GM18873 (cell line): ENCODE results near the gene PRRX2.
A peak's percentile ranks its signal among the peaks of the same experiment; 100 is the strongest.
"Not testable (repeated sequence)": the region's sequence is repeated elsewhere in the genome, so short reads cannot be mapped to it uniquely, and the experiment has no call there.

Experiments used
- ATAC-seq: cut with Tn5 transposase; IDR thresholded peaks from one replicate; pipeline ENCODE4 v1.9.1; 2021; ENCODE audit warnings: mild to moderate bottlenecking, moderate library complexity, moderate number of reproducible peaks; ENCODE audit not compliant: unreplicated experiment, low FRiP score

Gene PRRX2

GRCh38 chr9:129635099-129636065 lies 30.1 kb upstream of the PRRX2 start:
- no peak for ATAC-seq

DNA sequence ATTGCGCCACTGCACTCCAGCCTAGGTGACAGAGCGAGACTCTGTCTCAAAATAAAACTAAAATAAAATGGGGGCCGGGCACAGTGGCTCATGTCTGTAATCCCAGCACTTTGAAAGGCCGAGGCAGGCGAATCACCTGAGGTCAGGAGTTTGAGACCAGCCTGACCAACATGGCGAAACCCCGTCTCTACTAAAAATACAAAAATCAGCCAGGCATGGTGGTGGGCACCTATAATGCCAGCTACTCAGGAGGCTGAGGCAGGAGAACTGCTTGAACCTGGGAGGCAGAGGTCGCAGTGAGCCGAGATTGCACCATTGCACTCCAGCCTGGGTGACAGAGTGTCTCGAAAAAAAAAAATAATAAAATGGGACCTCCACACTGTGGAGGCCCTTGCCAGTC lies 29.1 kb upstream of the PRRX2 start:
- ATAC-seq = not testable (repeated sequence)

GRCh38 chr9:129637102-129637501 lies 28.3 kb upstream of the PRRX2 start:
- no peak for ATAC-seq

GRCh38 chr9:129637673-129638439 lies 27.6 kb upstream of the PRRX2 start:
- ATAC-seq = no peak

DNA sequence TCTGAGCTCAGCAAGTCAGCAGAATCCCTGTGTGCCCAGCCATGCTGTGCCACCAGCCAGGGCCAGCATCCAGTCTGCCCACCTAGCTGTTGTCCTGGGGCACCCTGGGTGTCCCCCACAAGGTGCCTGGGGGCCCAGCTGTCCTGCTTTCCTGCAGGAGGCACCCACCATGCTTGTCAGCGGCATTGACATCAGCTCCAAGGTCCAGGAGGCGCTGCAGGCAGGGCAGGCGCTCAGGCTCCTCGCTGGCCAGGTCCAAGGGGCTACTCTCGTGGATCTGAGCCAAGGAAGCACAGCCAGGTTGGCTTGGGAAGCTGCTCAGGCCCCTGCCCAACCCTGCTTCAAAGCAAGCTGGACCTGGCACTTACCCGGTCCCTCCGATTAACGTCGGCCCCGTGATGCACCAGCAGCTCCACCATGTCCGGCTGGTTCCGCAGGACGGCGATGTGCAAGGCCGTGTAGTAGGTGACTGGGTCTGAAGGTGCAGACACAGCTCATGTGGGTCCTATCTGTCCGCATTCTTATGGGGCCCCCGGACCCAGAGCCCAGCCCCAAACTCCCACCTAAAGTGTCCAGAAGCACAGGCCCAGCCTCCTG lies 26.3 kb upstream of the PRRX2 start:
- no peak for ATAC-seq

DNA sequence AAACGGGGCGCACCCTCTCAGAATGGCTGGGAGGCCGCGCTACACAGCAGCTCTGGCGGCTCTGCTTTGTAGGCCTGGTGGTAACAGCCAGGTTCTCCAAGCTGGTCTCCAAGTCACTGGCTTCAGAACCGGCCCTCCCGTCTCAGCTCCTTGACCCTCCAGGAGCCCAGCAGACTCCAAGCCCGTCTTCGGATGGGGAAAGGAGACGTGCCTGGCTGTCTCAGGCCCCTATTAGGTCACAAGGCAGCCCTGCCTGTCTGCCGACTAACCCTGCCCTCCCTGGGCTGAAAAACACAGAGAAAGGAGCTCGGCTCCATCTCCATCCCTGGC lies 25.7 kb upstream of the PRRX2 start:
- no peak for ATAC-seq

DNA sequence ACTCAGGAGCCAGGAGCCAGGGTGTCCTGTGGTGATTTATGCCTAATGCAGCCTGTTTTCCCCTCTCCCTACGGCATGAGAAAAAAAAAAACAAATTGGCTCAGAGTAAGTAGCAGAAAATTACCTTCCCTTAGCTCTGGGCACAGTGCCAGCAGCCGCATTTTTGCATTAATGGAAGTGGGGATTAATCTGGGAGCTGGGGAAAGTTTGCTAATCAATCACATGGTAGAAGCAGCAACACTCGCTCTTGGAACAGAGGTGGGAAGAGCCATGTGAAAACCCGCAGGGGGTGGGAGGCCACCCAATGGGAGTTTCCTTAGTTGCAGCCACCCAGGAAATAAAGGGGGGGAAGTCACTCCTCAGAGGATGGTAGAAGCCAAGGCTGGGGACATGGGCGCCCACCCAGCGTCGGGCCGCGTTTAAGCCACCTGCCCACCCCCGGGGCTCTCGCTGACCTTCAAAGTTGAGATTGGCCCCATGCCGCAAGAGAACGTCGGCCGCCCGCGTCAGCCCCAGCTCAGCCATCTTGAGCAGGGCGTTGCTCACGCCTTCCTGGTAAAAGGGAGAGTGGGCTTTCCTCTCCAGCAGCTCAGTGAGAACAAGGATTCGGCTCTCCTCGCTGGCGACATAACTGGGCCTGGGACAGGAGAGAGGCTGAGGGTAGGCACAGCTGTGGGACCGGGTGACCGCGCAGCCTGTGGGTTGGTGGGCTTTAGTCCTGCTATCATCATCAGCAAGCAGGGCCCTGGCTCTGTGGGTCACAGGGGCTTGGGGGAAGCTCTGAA lies 25.2 kb upstream of the PRRX2 start:
- ATAC-seq = no peak

DNA sequence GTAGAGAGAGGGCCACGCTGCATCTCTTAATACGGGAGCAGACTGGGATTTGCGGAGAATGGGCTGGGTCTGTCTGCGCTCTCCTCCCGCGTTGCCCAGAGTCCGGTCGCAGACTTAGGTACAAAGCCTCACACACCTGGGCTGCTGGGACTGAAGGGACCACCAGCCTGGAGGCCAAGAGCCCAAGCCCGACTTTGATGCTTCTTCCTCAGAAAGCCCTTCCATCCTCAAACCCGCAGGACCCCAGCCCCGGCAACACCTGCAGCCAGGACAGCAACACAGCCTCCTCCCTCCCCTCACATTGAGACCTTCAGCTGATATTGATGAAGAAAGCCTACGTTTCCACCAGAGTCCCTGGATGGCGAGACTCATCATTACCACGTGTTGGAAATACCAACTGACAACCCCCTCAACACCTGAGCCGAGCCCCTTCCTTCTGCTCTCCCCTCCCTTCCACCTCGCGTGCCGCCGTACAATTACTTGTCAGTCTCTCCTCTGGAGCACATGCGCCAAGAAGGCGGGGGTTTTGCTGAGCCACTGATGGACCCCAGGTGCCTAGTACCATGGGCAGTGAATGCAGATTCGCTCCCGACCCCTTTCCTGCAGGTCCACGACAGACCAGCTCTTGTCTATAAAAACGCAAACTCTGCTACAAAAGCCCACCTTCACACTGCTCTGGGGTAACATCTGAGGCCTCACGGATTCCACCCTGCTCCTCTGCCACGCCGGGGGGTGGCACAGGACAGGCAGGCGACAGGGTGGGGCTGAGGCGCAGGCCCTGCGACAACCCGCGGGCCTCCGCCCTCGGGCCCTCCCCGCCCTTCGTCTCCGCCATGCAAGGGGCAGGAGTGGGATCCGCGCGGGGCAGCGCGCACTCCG lies 24.3 kb upstream of the PRRX2 start:
- ATAC-seq = no peak

DNA sequence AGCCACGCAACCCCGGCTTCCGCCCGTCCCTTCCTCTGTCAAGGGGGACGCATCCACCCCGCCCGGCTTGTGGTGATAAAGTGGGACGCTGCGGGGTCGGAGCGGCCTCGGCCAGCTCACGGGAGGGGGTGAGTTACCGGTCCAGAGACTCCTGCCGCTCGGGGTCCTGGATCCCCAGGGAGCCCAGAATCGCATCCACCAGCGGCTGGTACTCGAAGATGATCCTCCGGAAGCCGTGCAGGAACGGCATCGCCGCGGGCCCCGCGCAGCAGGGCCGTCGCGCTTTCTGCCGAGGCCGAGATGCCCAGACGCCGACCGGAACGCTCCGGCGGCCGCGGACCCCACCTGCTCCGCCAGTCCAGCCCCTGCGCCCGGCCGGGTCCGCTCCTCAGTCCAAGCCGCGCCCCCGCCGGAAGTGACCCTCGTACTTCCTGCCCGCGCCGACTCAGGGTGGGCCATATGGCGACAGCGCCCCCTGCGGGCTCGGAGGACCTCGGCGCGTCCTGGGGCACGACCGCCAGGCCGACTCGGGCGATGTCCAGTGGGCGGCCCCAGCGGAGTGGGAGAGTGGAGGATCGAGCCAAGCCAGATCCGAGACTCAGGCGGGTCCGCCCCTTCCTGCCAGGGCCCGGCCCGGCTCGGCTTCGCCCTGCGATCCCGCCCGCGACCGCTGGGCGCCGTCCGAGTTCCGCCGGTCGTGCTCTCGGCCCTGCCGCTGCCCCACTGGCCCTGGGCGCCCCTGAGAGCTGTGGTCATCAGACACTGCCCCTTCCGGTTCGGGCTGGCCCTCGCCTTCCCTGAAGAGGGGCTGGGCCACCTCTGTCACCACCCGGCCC lies 23.5 kb upstream of the PRRX2 start, which contains the start of gene ASB6:
Gene ASB6, minus strand, starts transcription at position 402 of the 836 bp plus-strand sequence. Its CDS starts 152 bp downstream, at position 250.
- ATAC-seq = peak; percentile 77

DNA sequence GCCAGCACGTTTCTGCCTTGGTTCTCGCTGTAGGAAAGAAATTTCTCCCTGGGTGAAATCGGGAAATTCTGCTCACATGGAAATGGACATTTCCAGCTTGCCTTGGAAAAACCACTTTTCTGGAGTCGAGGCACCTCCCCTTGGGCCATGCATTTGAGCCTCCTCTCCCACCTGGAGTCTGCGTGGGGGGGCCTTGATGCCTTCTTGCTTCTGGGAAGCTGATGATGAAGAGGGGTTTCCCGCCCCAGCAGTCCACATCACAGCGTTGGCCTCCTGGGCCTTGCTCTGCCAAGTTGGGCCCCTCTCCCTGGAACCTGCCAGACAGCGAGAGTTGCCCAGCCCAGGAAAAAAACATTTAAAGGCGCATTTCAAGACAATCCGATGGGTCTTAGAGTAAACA lies 21.7 kb upstream of the PRRX2 start:
- ATAC-seq = no peak

DNA sequence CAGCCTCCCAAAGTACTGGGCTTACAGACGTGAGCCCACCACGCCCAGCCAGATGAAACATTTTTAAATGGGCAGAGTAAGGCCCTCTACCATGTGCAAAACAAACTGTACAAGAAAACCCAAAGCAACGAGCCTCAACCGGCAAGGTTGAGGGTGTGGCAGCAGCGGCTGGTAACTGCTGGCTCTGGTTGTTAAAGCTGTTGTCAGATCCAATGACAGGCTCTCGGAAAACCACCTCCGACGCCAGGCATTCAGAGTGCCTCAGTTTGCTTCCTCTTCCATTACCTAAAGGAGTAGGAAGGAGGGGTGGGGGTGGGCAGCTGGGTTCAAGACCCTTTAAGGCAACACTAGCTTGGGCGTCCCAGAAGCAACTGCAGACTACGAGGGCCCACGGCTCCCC lies 21.1 kb upstream of the PRRX2 start:
- no peak for ATAC-seq

DNA sequence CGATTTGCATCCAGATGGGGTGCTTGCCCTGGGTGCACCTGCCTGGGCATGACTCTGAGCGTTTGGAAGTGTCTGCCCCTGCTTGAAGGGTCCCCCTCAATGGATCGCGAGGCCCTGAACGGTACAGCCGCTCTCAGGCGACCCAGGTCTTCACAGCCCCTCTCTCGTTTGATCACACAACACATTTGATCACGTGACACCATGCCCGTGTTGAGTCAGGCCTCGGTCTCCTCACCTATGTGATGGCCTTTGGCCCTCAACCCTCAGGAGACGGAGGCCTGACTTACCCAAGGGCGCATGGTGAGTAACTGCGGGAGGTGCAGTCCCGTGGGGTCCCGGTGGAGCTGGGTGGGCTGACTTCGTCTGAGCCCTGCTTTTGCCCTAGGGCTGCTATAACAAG lies 20.5 kb upstream of the PRRX2 start:
- no peak for ATAC-seq

DNA sequence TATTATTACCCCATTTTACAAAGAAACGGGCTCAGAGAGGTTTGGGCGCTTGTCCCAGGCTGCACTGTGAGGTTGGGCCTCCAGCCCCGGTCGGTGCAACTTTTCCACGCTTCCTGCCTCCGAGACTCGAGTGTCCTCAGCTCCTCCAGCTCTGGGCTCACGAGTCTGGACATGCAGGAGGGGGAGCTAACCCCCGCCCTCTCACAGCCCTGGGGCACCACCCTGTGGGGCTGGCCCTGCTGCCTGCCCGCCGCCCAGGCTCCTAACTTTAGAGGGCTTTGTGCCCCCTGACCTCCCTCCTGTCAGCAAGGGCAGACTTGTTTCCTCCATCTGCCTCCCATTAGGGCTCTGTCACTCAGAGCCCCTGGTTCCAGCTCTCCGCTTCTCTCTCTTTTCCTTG lies 19.2 kb upstream of the PRRX2 start:
- ATAC-seq = no peak

DNA sequence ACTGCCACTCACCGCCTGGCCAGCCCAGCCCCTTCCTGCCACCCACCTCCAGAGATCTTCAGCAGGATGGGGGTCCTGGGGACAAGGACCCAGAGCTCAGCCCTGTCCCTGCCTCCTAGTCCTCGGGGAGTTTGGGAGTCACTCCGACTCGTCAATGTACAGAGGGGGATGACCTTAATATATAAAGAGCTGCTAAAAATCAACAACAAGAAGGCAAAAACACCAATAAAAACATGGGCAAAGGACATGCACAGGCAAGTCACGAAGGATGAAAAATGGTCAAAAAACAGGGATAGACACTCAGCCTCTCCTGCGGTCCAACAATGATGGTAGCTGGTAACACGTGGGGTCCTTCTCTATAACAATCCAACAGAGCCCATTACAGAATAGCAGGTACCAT lies 18.8 kb upstream of the PRRX2 start:
- no peak for ATAC-seq

DNA sequence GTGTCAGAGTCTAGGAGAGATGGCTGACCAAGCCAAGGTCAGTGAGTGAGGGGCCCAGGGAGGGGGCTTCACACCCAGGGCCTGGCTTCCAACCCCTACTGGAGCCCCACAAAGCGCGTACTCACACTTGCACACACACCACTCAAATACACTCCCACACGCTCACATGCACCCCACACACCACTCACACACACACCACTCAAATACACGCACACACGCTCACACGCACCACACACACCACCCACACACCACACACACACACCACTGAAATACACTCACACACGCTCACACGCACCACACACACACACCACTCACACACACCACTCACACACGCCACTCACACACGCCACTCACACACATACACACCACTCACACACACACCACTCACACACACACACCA lies 17.8 kb upstream of the PRRX2 start:
- no peak for ATAC-seq

DNA sequence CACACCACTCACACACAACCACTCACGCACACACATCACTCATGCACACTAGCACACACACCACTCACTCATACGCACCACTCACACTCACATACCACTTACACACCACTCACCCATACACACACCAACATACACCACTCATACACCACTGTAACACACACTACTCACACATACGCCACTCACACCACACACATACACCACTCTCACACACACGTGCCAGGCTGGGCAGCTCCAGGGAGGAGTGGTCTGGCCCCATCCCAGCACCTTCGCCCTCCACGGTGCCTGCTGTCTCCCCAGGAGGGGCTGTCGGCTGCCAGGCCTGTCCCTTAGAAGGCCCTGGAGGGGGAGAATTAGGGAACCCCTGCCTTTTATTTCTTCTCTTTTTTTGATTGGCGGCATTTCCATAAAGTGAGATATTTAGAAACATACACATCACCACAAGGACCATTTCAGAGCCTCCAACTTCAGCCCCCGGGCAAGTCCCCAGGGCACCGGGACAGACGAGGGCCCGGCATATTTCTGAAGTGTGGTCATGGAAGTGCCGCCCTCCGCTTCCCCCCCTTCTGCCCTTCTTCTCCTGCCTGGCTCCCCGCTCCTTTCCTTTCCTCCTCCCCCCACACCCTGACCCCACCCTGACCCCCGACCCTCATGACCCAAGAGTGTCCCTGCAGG lies 17.2 kb upstream of the PRRX2 start:
- ATAC-seq = no peak

GRCh38 chr9:129648764-129649115 lies 16.7 kb upstream of the PRRX2 start:
- ATAC-seq = no peak
